Measurements from ENCODE around the gene ALLC. TPM values are rescaled to one million over a fixed set of nuclear protein-coding genes. Genes with fewer than 3 reads are reported as not detected.
"Not testable (repeated sequence)": the region's sequence is repeated elsewhere in the genome, so short reads cannot be mapped to it uniquely, and the experiment has no call there.

ALLC gene
- not detected for total RNA-seq

- Mint-ChIP-seq H3K36me3 (ENCODE audit: low read depth) (no peaks in the 10 kb centered on the region), H3K27ac (no peak within 1 kb of the TSS), H3K9me3 (peaks cover 2% of the 10 kb centered on the region), H3K4me1 (peaks cover 3% of the 10 kb centered on the region), H3K27me3 (no peaks in the 10 kb centered on the region), H3K4me3 (no peak within 1 kb of the TSS)
- ChIA-PET POLR2A (no interaction called here), CTCF (no interaction called here)
- no peak for DNase-seq
Observed at GRCh38 chr2:3657881-3658280, at the start of gene ALLC. TSS of gene ALLC (plus strand) at chr2:3658200. CDS start at chr2:3671158, 12,958 bp downstream.

- Mint-ChIP-seq H3K27me3 (no peaks in the 10 kb centered on the region), H3K4me1 (peaks cover 10% of the 10 kb centered on the region), H3K36me3 (ENCODE audit: low read depth) (no peaks in the 10 kb centered on the region), H3K27ac (peak overlapping the region; percentile 33), H3K4me3 (no peak overlapping the region), H3K9me3 (peaks cover 2% of the 10 kb centered on the region)
- ChIA-PET POLR2A (interaction anchor here (0.6 kb wide), 1 partner anchor 23 kb away, joined by 3 read pairs; no protein-coding TSS in a partner anchor), CTCF (interaction anchor here (1.0 kb wide), 1 partner anchor 92 kb away, joined by 3 read pairs; no protein-coding TSS in a partner anchor)
- no peak for DNase-seq
Observed at GRCh38 chr2:3608373-3609278, 49.4 kb upstream of the ALLC start.

GRCh38 chr2:3609279-3609673 lies 48.7 kb upstream of the ALLC start:
- peak; percentile 46 for DNase-seq
- ChIA-PET POLR2A (interaction anchor here (0.6 kb wide), 1 partner anchor 23 kb away, joined by 3 read pairs; no protein-coding TSS in a partner anchor), CTCF (interaction anchor here (1.0 kb wide), 1 partner anchor 92 kb away, joined by 3 read pairs; no protein-coding TSS in a partner anchor)
- H3K9me3 Mint-ChIP-seq; H3K4me1 Mint-ChIP-seq; H3K27ac Mint-ChIP-seq; H3K27me3 Mint-ChIP-seq; H3K4me3 Mint-ChIP-seq; H3K36me3 Mint-ChIP-seq (ENCODE audit: low read depth): not testable (repeated sequence)

GRCh38 chr2:3610415-3610814 lies 47.6 kb upstream of the ALLC start:
- H3K9me3 Mint-ChIP-seq = peaks cover 7% of the 10 kb centered on the region
- CTCF ChIA-PET = no interaction called here
- no peaks in the 10 kb centered on the region for H3K27me3 Mint-ChIP-seq
- H3K36me3 Mint-ChIP-seq (ENCODE audit: low read depth) = peaks cover 1% of the 10 kb centered on the region
- no peak overlapping the region for H3K4me3 Mint-ChIP-seq
- no peak for DNase-seq
- peaks cover 10% of the 10 kb centered on the region for H3K4me1 Mint-ChIP-seq
- H3K27ac Mint-ChIP-seq = no peak overlapping the region
- POLR2A ChIA-PET = no interaction called here

- Mint-ChIP-seq H3K27me3 (no peaks in the 10 kb centered on the region), H3K4me1 (peaks cover 10% of the 10 kb centered on the region), H3K4me3 (no peak overlapping the region), H3K36me3 (ENCODE audit: low read depth) (peaks cover 1% of the 10 kb centered on the region), H3K9me3 (peaks cover 7% of the 10 kb centered on the region), H3K27ac (no peak overlapping the region)
- POLR2A ChIA-PET = no interaction called here
- CTCF ChIA-PET = no interaction called here
- no peak for DNase-seq
Observed at GRCh38 chr2:3610881-3611505, 47.0 kb upstream of the ALLC start.

- no peaks in the 10 kb centered on the region for H3K27me3 Mint-ChIP-seq
- ChIA-PET POLR2A (no interaction called here), CTCF (no interaction called here)
- peaks cover 10% of the 10 kb centered on the region for H3K4me1 Mint-ChIP-seq
- no peak overlapping the region for H3K27ac Mint-ChIP-seq
- peaks cover 1% of the 10 kb centered on the region for H3K36me3 Mint-ChIP-seq (ENCODE audit: low read depth)
- H3K4me3 Mint-ChIP-seq = no peak overlapping the region
- H3K9me3 Mint-ChIP-seq = peaks cover 7% of the 10 kb centered on the region
- no peak for DNase-seq
Observed at GRCh38 chr2:3611589-3611988, 46.4 kb upstream of the ALLC start.

GRCh38 chr2:3612639-3613523 lies 45.1 kb upstream of the ALLC start:
- Mint-ChIP-seq H3K9me3 (peaks cover 11% of the 10 kb centered on the region), H3K4me1 (peaks cover 10% of the 10 kb centered on the region), H3K27ac (no peak overlapping the region), H3K4me3 (no peak overlapping the region), H3K27me3 (no peaks in the 10 kb centered on the region), H3K36me3 (ENCODE audit: low read depth) (peaks cover 1% of the 10 kb centered on the region)
- ChIA-PET CTCF (no interaction called here), POLR2A (no interaction called here)
- DNase-seq = no peak

- no peaks in the 10 kb centered on the region for H3K27me3 Mint-ChIP-seq
- H3K27ac Mint-ChIP-seq = no peak overlapping the region
- H3K4me3 Mint-ChIP-seq = no peak overlapping the region
- peaks cover 11% of the 10 kb centered on the region for H3K9me3 Mint-ChIP-seq
- peaks cover 6% of the 10 kb centered on the region for H3K4me1 Mint-ChIP-seq
- H3K36me3 Mint-ChIP-seq (ENCODE audit: low read depth) = peaks cover 1% of the 10 kb centered on the region
- DNase-seq = no peak
- POLR2A ChIA-PET = no interaction called here
- CTCF ChIA-PET = no interaction called here
Observed at GRCh38 chr2:3613524-3613905, 44.5 kb upstream of the ALLC start.

GRCh38 chr2:3614743-3615142 lies 43.3 kb upstream of the ALLC start:
- H3K27me3 Mint-ChIP-seq; DNase-seq; H3K4me1 Mint-ChIP-seq; H3K27ac Mint-ChIP-seq; H3K36me3 Mint-ChIP-seq (ENCODE audit: low read depth); H3K4me3 Mint-ChIP-seq; POLR2A ChIA-PET: not testable (repeated sequence)
- H3K9me3 Mint-ChIP-seq = peaks cover 11% of the 10 kb centered on the region
- CTCF ChIA-PET = interaction anchor here (0.6 kb wide), 1 partner anchor 10 kb away, joined by 4 read pairs; no protein-coding TSS in a partner anchor

GRCh38 chr2:3615541-3616200 lies 42.3 kb upstream of the ALLC start:
- H3K27ac Mint-ChIP-seq; H3K27me3 Mint-ChIP-seq; H3K4me3 Mint-ChIP-seq; H3K4me1 Mint-ChIP-seq; H3K36me3 Mint-ChIP-seq (ENCODE audit: low read depth); DNase-seq; POLR2A ChIA-PET; CTCF ChIA-PET: not testable (repeated sequence)
- H3K9me3 Mint-ChIP-seq = peaks cover 11% of the 10 kb centered on the region

GRCh38 chr2:3616435-3617197 lies 41.4 kb upstream of the ALLC start:
- DNase-seq; H3K4me1 Mint-ChIP-seq; CTCF ChIA-PET; H3K27ac Mint-ChIP-seq; H3K36me3 Mint-ChIP-seq (ENCODE audit: low read depth); H3K27me3 Mint-ChIP-seq; POLR2A ChIA-PET; H3K4me3 Mint-ChIP-seq: not testable (repeated sequence)
- H3K9me3 Mint-ChIP-seq = peaks cover 11% of the 10 kb centered on the region
